Loucy (cell line): ENCODE results near the gene C1orf105.

Experiments used
- H2AFZ ChIP-seq: fragments of 200-600 bp; sonication (generic); 2 replicates; pipeline ENCODE4 v1.6.0; 2016; ENCODE audit warnings: antibody characterized with exemption, mild to moderate bottlenecking, low read length, moderate library complexity
- H3F3A ChIP-seq: fragments of 200-600 bp; 2 replicates; pipeline ENCODE4 v1.6.0; 2016; ENCODE audit warnings: antibody characterized with exemption, low read depth, mild to moderate bottlenecking
- H3K27me3 ChIP-seq: fragments of 200-600 bp; sonication (generic); 2 replicates; pipeline ENCODE4 v1.6.1; 2014; ENCODE audit warnings: low read length, mild to moderate bottlenecking; ENCODE audit not compliant: insufficient read depth, poor library complexity, severe bottlenecking
- H3K36me3 ChIP-seq: fragments of 200-600 bp; sonication (generic); 2 replicates; pipeline ENCODE4 v1.6.1; 2016; ENCODE audit warnings: low read length; ENCODE audit not compliant: insufficient read depth
- H3K4me1 ChIP-seq: fragments of 200-600 bp; sonication (generic); 2 replicates; pipeline ENCODE4 v1.5.1; 2014; ENCODE audit warnings: low read length, mild to moderate bottlenecking; ENCODE audit not compliant: insufficient read depth, poor library complexity, severe bottlenecking
- H3K4me2 ChIP-seq: fragments of 200-600 bp; sonication (generic); 2 replicates; pipeline ENCODE4 v1.6.0; 2014; ENCODE audit warnings: antibody characterized with exemption, low read length, low read depth, mild to moderate bottlenecking; ENCODE audit not compliant: poor library complexity, severe bottlenecking
- H3K4me3 ChIP-seq: fragments of 200-600 bp; sonication (generic); 2 replicates; pipeline ENCODE4 v1.5.1; 2014; ENCODE audit warnings: low read length, mild to moderate bottlenecking, mixed read lengths; ENCODE audit not compliant: poor library complexity, severe bottlenecking
- H3K79me2 ChIP-seq: fragments of 200-600 bp; sonication (generic); 2 replicates; pipeline ENCODE4 v1.6.1; 2014; ENCODE audit warnings: low read length; ENCODE audit not compliant: insufficient read depth
- H3K9ac ChIP-seq: fragments of 200-600 bp; sonication (generic); 2 replicates; pipeline ENCODE4 v1.6.0; 2014; ENCODE audit warnings: mild to moderate bottlenecking, low read depth, low read length, moderate library complexity; ENCODE audit not compliant: poor library complexity, severe bottlenecking
- H3K9me2 ChIP-seq: fragments of 200-600 bp; sonication (generic); replicated peaks from 2 replicates; pipeline ENCODE4 v1.6.1; 2016; ENCODE audit warnings: low read depth, low read length, mixed read lengths
- H3K9me3 ChIP-seq: fragments of 200-600 bp; sonication (generic); 2 replicates; pipeline ENCODE4 v1.6.1; 2014; ENCODE audit warnings: mild to moderate bottlenecking, antibody characterized with exemption, low read length, low read depth; ENCODE audit not compliant: insufficient read depth
- H4K20me1 ChIP-seq: fragments of 200-600 bp; sonication (generic); 2 replicates; pipeline ENCODE4 v1.6.0; 2014; ENCODE audit warnings: antibody characterized with exemption, low read length, mild to moderate bottlenecking; ENCODE audit not compliant: insufficient read depth, poor library complexity, severe bottlenecking
- EZH2phosphoT487 ChIP-seq: fragments of 200-600 bp; IDR thresholded peaks from 2 replicates; pipeline ENCODE4 v1.6.1; 2018; ENCODE audit warnings: antibody characterized with exemption, mild to moderate bottlenecking, moderate library complexity, borderline replicate concordance
- TF ChIP-seq, protein P1 (sequence below): fragments of 200-600 bp; sonication (generic); conservative IDR thresholded peaks from 2 replicates; pipeline ENCODE4 v1.5.1; 2014; ENCODE audit warnings: mild to moderate bottlenecking, antibody characterized with exemption, low read length

The C1orf105 gene

DNA sequence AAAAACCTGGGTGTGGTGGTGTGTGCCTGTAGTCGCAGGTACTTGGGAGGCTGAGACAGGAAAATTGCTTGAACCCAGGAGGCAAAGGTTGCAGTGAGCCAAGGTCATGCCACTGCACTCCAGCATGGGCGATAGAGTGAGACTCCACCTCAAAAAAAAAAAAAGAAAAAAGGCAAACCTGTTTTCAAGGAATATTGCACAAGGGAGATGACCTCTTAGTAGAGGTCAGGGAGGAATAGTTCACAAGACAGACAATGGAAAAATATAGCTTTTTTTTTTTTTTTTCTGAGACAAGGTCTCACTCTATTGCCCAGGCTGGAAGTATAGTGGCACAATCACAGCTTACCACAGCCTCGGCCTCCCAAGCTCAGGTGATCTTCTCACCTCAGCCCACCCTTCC lies 90.0 kb downstream of the C1orf105 start:
- Histone ChIP-seq H3K4me2 (no peak overlapping the region), H3K4me3 (no peak overlapping the region), H2AFZ (no peak overlapping the region), H3K4me1 (peaks cover 7% of the 10 kb centered on the region), H3K9me3 (no peaks in the 10 kb centered on the region), H4K20me1 (no peaks in the 10 kb centered on the region), H3K27me3 (no peaks in the 10 kb centered on the region), H3K9ac (no peak overlapping the region), H3F3A (no peaks in the 10 kb centered on the region), H3K79me2 (no peaks in the 10 kb centered on the region), H3K36me3 (no peaks in the 10 kb centered on the region), H3K9me2 (no peaks in the 10 kb centered on the region)
- TF ChIP-seq, protein P1, sequence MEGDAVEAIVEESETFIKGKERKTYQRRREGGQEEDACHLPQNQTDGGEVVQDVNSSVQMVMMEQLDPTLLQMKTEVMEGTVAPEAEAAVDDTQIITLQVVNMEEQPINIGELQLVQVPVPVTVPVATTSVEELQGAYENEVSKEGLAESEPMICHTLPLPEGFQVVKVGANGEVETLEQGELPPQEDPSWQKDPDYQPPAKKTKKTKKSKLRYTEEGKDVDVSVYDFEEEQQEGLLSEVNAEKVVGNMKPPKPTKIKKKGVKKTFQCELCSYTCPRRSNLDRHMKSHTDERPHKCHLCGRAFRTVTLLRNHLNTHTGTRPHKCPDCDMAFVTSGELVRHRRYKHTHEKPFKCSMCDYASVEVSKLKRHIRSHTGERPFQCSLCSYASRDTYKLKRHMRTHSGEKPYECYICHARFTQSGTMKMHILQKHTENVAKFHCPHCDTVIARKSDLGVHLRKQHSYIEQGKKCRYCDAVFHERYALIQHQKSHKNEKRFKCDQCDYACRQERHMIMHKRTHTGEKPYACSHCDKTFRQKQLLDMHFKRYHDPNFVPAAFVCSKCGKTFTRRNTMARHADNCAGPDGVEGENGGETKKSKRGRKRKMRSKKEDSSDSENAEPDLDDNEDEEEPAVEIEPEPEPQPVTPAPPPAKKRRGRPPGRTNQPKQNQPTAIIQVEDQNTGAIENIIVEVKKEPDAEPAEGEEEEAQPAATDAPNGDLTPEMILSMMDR = no peak
- no peak for TF ChIP-seq EZH2phosphoT487

DNA sequence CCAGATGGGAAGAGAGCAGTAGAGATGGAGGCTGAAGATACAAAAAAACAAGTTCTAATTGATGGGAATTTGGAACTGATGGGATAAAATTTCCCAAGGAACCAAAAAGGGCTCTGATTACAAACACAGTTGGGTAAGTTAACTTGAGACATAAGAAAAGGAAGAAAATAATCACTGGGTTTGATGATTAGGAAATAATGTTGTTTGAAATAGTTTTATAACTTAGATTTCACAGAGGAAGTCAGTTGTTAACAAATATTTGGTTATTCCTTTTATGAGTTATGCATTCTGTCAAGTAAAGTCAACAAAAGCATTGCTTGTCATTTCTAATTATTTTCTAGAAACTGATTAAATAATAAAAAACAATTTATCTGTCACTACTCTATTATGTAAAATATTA lies 92.1 kb downstream of the C1orf105 start:
- no peaks in the 10 kb centered on the region for H3K9me2 ChIP-seq
- no peaks in the 10 kb centered on the region for H4K20me1 ChIP-seq
- H3K36me3 ChIP-seq = no peaks in the 10 kb centered on the region
- no peaks in the 10 kb centered on the region for H3F3A ChIP-seq
- H2AFZ ChIP-seq = no peak overlapping the region
- no peak overlapping the region for H3K9ac ChIP-seq
- no peaks in the 10 kb centered on the region for H3K9me3 ChIP-seq
- peaks cover 20% of the 10 kb centered on the region for H3K4me1 ChIP-seq
- TF ChIP-seq, protein P1 = no peak
- no peak for TF ChIP-seq EZH2phosphoT487
- H3K4me2 ChIP-seq = no peak overlapping the region
- H3K4me3 ChIP-seq = no peak overlapping the region
- H3K27me3 ChIP-seq = no peaks in the 10 kb centered on the region
- no peaks in the 10 kb centered on the region for H3K79me2 ChIP-seq

DNA sequence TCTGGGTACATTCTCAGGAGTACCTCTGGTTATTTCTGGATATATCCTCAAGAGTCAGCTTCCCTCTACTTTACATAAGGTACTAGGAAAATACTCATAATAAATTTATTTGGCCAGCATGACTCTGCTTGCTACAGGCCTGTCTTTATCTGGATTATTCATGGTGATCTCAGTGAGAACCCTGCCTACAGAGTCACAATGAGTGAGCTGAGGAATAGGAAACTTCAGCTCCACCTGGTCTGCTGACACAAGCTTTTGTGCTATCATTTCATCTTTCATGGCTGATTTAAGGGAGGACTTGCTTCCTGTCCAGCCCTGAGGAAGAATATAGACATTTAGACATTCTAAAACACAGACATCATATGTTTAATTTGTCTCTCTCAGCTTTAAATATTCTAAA lies 93.0 kb downstream of the C1orf105 start:
- H3K4me1 ChIP-seq = peaks cover 28% of the 10 kb centered on the region
- H3K36me3 ChIP-seq = no peaks in the 10 kb centered on the region
- no peaks in the 10 kb centered on the region for H3F3A ChIP-seq
- H3K79me2 ChIP-seq = no peaks in the 10 kb centered on the region
- no peak overlapping the region for H3K9ac ChIP-seq
- H2AFZ ChIP-seq = 0 out of 2 replicates have a peak overlapping the region, but pooled peaks have one; percentile 14
- H3K9me2 ChIP-seq = no peaks in the 10 kb centered on the region
- TF ChIP-seq EZH2phosphoT487 = no peak
- TF ChIP-seq, protein P1 = no peak
- H3K4me3 ChIP-seq = no peak overlapping the region
- H4K20me1 ChIP-seq = no peaks in the 10 kb centered on the region
- no peak overlapping the region for H3K4me2 ChIP-seq
- H3K9me3 ChIP-seq = no peaks in the 10 kb centered on the region
- H3K27me3 ChIP-seq = no peaks in the 10 kb centered on the region
